Umbilical cord (tissue), 2 donors: ENCODE data around the gene GBE1. TPM values are rescaled to one million over a fixed set of nuclear protein-coding genes. Genes with fewer than 3 reads are reported as not detected.
"Not testable (repeated sequence)": the region's sequence is repeated elsewhere in the genome, so short reads cannot be mapped to it uniquely, and the experiment has no call there.

ENCODE experiments used
- DNase-seq: peaks from one replicate; pipeline ENCODE4 v3.0.0-alpha.2; 2015; ENCODE audit warnings: low spot score
- total RNA-seq: library from RNA; depleted of rRNA; stranded (reverse); fragments of >200 nt; gene quantifications from one replicate; pipeline ENCODE4 v1.2.3, GENCODE V29; 2014; ENCODE audit warnings: low replicate concordance; ENCODE audit not compliant: insufficient read depth

The GBE1 gene
- total RNA-seq, 1 donor from 2014 or later, result 114 TPM

- DNase-seq, result no peak
These were observed 229.6 kb downstream of the GBE1 start for GRCh38 chr3:81531846-81532245.

GRCh38 chr3:81531263-81531662 is 230.2 kb downstream of the GBE1 start:
- no peak for DNase-seq

GRCh38 chr3:81530180-81530939 is 231.1 kb downstream of the GBE1 start:
- no peak for DNase-seq

- peak; percentile 1 for DNase-seq
These were observed 239.6 kb downstream of the GBE1 start for GRCh38 chr3:81521855-81522254.

GRCh38 chr3:81518945-81519344 is 242.5 kb downstream of the GBE1 start:
- DNase-seq, result no peak

GRCh38 chr3:81516042-81516441 is 245.4 kb downstream of the GBE1 start:
- DNase-seq, result no peak

GRCh38 chr3:81513591-81513990 is 247.9 kb downstream of the GBE1 start:
- no peak for DNase-seq

GRCh38 chr3:81503026-81503425 is 258.4 kb downstream of the GBE1 start:
- no peak for DNase-seq

GRCh38 chr3:81502236-81502635 is 259.2 kb downstream of the GBE1 start:
- no peak for DNase-seq

- DNase-seq, result no peak
These were observed 261.4 kb downstream of the GBE1 start for GRCh38 chr3:81500039-81500438.

- no peak for DNase-seq
These were observed 263.7 kb downstream of the GBE1 start for GRCh38 chr3:81497572-81498251.

- peak; percentile 52 for DNase-seq
These were observed 264.9 kb downstream of the GBE1 start for GRCh38 chr3:81496407-81497104.

GRCh38 chr3:81492471-81492870 is 269.0 kb downstream of the GBE1 start:
- not testable (repeated sequence) for DNase-seq

- DNase-seq, result no peak
These were observed 269.4 kb downstream of the GBE1 start for GRCh38 chr3:81492040-81492439.

- DNase-seq, result peak; percentile 86
These were observed 270.7 kb downstream of the GBE1 start for GRCh38 chr3:81490541-81491288.

- DNase-seq, result peak; percentile 82
These were observed 276.0 kb downstream of the GBE1 start for GRCh38 chr3:81485444-81485865.

GRCh38 chr3:81484520-81484919 is 276.9 kb downstream of the GBE1 start:
- DNase-seq, result no peak

GRCh38 chr3:81483046-81483445 is 278.4 kb downstream of the GBE1 start:
- no peak for DNase-seq

GRCh38 chr3:81477740-81478139 is 283.7 kb downstream of the GBE1 start:
- DNase-seq, result no peak

- peak; percentile 12 for DNase-seq
These were observed 284.8 kb downstream of the GBE1 start for GRCh38 chr3:81476692-81477091.

- DNase-seq, result no peak
These were observed 288.7 kb downstream of the GBE1 start for GRCh38 chr3:81472600-81473362.
